GM12878 (cell line): ENCODE measurements around the gene HMOX2. TPM values are rescaled to one million over a fixed set of nuclear protein-coding genes. Genes with fewer than 3 reads are reported as not detected.
A peak's percentile ranks its signal among the peaks of the same experiment; 100 is the strongest.

ENCODE experiments used
- ATAC-seq: fragments of 200-7000 bp; cut with Tn5 transposase; 3 replicates; pipeline ENCODE4 v1.9.1; 2020; ENCODE audit warnings: mild to moderate bottlenecking, moderate library complexity
- BruUV-seq: library from RNA; stranded (reverse); fragments of 400-500 nt; replicated peaks from 2 replicates; lab custom pipeline; 2021; lab: Mats Ljungman, UMichigan
- CTCF ChIA-PET: fragments of 300-600 bp; sonication (Branson Sonifier 250); formaldehyde crosslinking; extraction: SDS; loops from one replicate; lab custom pipeline; 2021; ENCODE audit warnings: inconsistent platforms; lab: Yijun Ruan, JAX
- POLR2A ChIA-PET: fragments of 350-600 bp; formaldehyde crosslinking; extraction: SDS; loops from one replicate; lab custom pipeline; 2021; ENCODE audit warnings: inconsistent platforms; lab: Charles Lee
- RAD21 ChIA-PET: fragments of 300-600 bp; sonication (Branson Sonifier 250); formaldehyde crosslinking; loops from one replicate; lab custom pipeline; 2023; ENCODE audit warnings: antibody characterized with exemption; ENCODE audit not compliant: unreplicated experiment; lab: Charles Lee
- SMC1A ChIA-PET: fragments of 300-600 bp; sonication (Branson Sonifier 250); formaldehyde crosslinking; loops from one replicate; lab custom pipeline; 2023; ENCODE audit not compliant: unreplicated experiment, uncharacterized antibody; lab: Charles Lee
- DNase-seq: peaks from one replicate; pipeline ENCODE4 v3.0.0-alpha.2; 2011; ENCODE audit warnings: low read depth, low spot score
- FAIRE-seq: peaks from 3 replicates; lab custom pipeline; 2011; peaks lifted over from hg19 to GRCh38; lab: Jason Lieb, UNC
- H2AFZ ChIP-seq: 2 replicates; pipeline ENCODE4 v1.6.0; 2011; ENCODE audit warnings: low read depth, low read length, control low read depth; ENCODE audit not compliant: control insufficient read depth
- H3K27ac ChIP-seq: 2 replicates; pipeline ENCODE4 v1.5.1; 2011; ENCODE audit warnings: control low read depth; ENCODE audit not compliant: control insufficient read depth, insufficient read depth
- H3K27me3 ChIP-seq, 2 experiments: replicated peaks in 1 of 2; 2 replicates each; pipeline versions ENCODE4 v1.6.0 to v1.6.1; 2011; ENCODE audit warnings: low read length in 1 of 2; ENCODE audit not compliant: control insufficient read depth in 2 of 2, insufficient read depth in 2 of 2
- H3K36me3 ChIP-seq, 2 experiments: 2 replicates each; pipeline ENCODE4 v1.5.1; 2011; ENCODE audit warnings: low read length in 1 of 2; ENCODE audit not compliant: control insufficient read depth in 2 of 2, insufficient read depth in 2 of 2
- H3K4me1 ChIP-seq: 2 replicates; pipeline ENCODE4 v1.6.1; 2011; ENCODE audit warnings: mild to moderate bottlenecking, low read length, moderate library complexity, mixed read lengths; ENCODE audit not compliant: control insufficient read depth, insufficient read depth
- H3K4me2 ChIP-seq: 2 replicates; pipeline ENCODE4 v1.6.0; 2011; ENCODE audit warnings: control low read depth; ENCODE audit not compliant: control insufficient read depth, insufficient read depth
- H3K4me3 ChIP-seq: fragments of 200-600 bp; sonication (generic); 2 replicates; pipeline ENCODE4 v1.5.1; 2016
- H3K79me2 ChIP-seq: 2 replicates; pipeline ENCODE4 v1.6.0; 2011; ENCODE audit warnings: low read length; ENCODE audit not compliant: control insufficient read depth, insufficient read depth
- H3K9ac ChIP-seq: 2 replicates; pipeline ENCODE4 v1.8.0; 2011; ENCODE audit warnings: low read length, control low read depth, mixed read lengths; ENCODE audit not compliant: control insufficient read depth, insufficient read depth
- H3K9me3 ChIP-seq: replicated peaks from 3 replicates; pipeline ENCODE4 v1.5.1; 2011; ENCODE audit warnings: mild to moderate bottlenecking, low read length; ENCODE audit not compliant: control insufficient read depth, insufficient read depth
- H4K20me1 ChIP-seq: 2 replicates; pipeline ENCODE4 v1.6.0; 2011; ENCODE audit not compliant: control insufficient read depth, insufficient read depth
- ATF7 ChIP-seq: fragments of 450-650 bp; IDR thresholded peaks from 2 replicates; pipeline ENCODE4 v1.6.1; 2016; ENCODE audit warnings: low read depth, mild to moderate bottlenecking
- CREM ChIP-seq: IDR thresholded peaks from 2 replicates; pipeline ENCODE4 v1.6.1; 2014; ENCODE audit warnings: antibody characterized with exemption, low read depth
- DPF2 ChIP-seq: fragments of 450-650 bp; IDR thresholded peaks from 2 replicates; pipeline ENCODE4 v1.6.1; 2017; ENCODE audit warnings: mild to moderate bottlenecking
- EP300 ChIP-seq, 2 experiments: fragments of 150-350 bp in 1 of 2; IDR thresholded peaks; 2 replicates each; pipeline ENCODE4 v1.6.1; 2011 to 2012; ENCODE audit warnings: low read depth in 2 of 2, low read length in 2 of 2, borderline replicate concordance in 1 of 2, improper control_type of control experiment in 1 of 2, inconsistent platforms in 1 of 2; ENCODE audit not compliant: control insufficient read depth in 1 of 2
- ESRRA ChIP-seq: IDR thresholded peaks from 2 replicates; pipeline ENCODE4 v1.6.1; 2012; ENCODE audit warnings: mild to moderate bottlenecking, low read length, improper control_type of control experiment
- FOXK2 ChIP-seq: fragments of 450-650 bp; IDR thresholded peaks from 2 replicates; pipeline ENCODE4 v1.6.1; 2017; ENCODE audit warnings: mild to moderate bottlenecking, moderate library complexity
- IKZF1 ChIP-seq: fragments of 450-650 bp; conservative IDR thresholded peaks from 2 replicates; pipeline ENCODE4 v1.6.1; 2017; ENCODE audit warnings: antibody characterized with exemption, mild to moderate bottlenecking
- IKZF2 ChIP-seq, 2 experiments: fragments of 450-650 bp; IDR thresholded peaks; 2 replicates each; pipeline ENCODE4 v1.6.1; 2017; ENCODE audit warnings: mild to moderate bottlenecking in 2 of 2, moderate library complexity in 2 of 2
- MTA2 ChIP-seq: fragments of 450-650 bp; IDR thresholded peaks from 2 replicates; pipeline ENCODE4 v1.6.1; 2016; ENCODE audit warnings: low read depth, mild to moderate bottlenecking, moderate library complexity
- RAD21 ChIP-seq: IDR thresholded peaks from 2 replicates; pipeline ENCODE4 v1.6.1; 2011; ENCODE audit warnings: mild to moderate bottlenecking, low read depth, low read length, moderate library complexity; ENCODE audit not compliant: insufficient read depth
- RFX5 ChIP-seq: IDR thresholded peaks from 2 replicates; pipeline ENCODE4 v1.6.1; 2011; ENCODE audit warnings: low read depth, low read length, improper control_type of control experiment
- SPI1 ChIP-seq: IDR thresholded peaks from 2 replicates; pipeline ENCODE4 v1.6.1; 2011; ENCODE audit warnings: low read depth, mild to moderate bottlenecking, low read length, moderate library complexity, borderline replicate concordance; ENCODE audit not compliant: insufficient read depth
- TCF12 ChIP-seq: IDR thresholded peaks from 2 replicates; pipeline ENCODE4 v1.6.1; 2011; ENCODE audit warnings: low read depth, mild to moderate bottlenecking, low read length
- WRNIP1 ChIP-seq: IDR thresholded peaks from 2 replicates; pipeline ENCODE4 v1.6.1; 2011; ENCODE audit warnings: low read depth, low read length, improper control_type of control experiment, borderline replicate concordance
- WGBS: methylation state at CpG from one replicate; pipeline ENCODE4 v1.1.6; 2016; ENCODE audit warnings: low lambda C conversion rate; ENCODE audit not compliant: insufficient replicate concordance, insufficient coverage; ENCODE audit errors: missing lambda C conversion rate; 5-methylcytosine and 5-hydroxymethylcytosine counted together
- in situ Hi-C: fragments of 300-500 bp; cut with MboI; formaldehyde crosslinking; loops from 9 replicates; pipeline ENCODE4 v1.14.3; 2018; ENCODE audit warnings: mixed read lengths
- intact Hi-C: fragments of 100-400 bp; cut with micrococcal nuclease; formaldehyde crosslinking; loops from one replicate; pipeline ENCODE4 v1.14.2; 2022; ENCODE audit not compliant: unreplicated experiment
- polyA plus RNA-seq, 11 experiments: library from polyadenylated mRNA; depleted of rRNA in 4 of 11; unstranded in 6 of 11; stranded (reverse) in 5 of 11; fragments of >200 nt; fragmentation: Nextera tagmentation in 4 of 11; fragmentation: Illumina TruSeq in 1 of 11; extraction: Ambion mirVana in 4 of 11; extraction: Trizol in 1 of 11; gene quantifications; 1 replicate in 1 of 11; 2 replicates in 10 of 11; pipeline versions ENCODE4 v1.2.1 to v1.2.3, GENCODE V29; 2011 to 2016; ENCODE audit warnings: inconsistent platforms in 2 of 11, missing spikeins in 2 of 11, low read depth in 1 of 11
- total RNA-seq, 4 experiments: library from RNA; depleted of rRNA in 3 of 4; stranded (reverse); fragments of >200 nt in 3 of 4; fragmentation: Illumina TruSeq in 1 of 4; extraction: Trizol in 1 of 4; gene quantifications; 2 replicates each; pipeline versions ENCODE4 v1.2.1 to v1.2.3, GENCODE V29; 2013 to 2021
- TF ChIP-seq, protein P1 (sequence below): IDR thresholded peaks from 2 replicates; pipeline ENCODE4 v1.6.1; 2012; ENCODE audit warnings: improper control_type of control experiment, low read depth, low read length; ENCODE audit not compliant: insufficient replicate concordance
- TF ChIP-seq, protein P2 (sequence below): fragments of 450-650 bp; IDR thresholded peaks from 2 replicates; pipeline ENCODE4 v1.6.1; 2016; ENCODE audit warnings: mild to moderate bottlenecking

HMOX2 gene
- total and polyA plus RNA-seq, 10 of the 15 experiments (the other 5 are each of a cell fraction or from before 2014, with no cell fraction given), result 26.4 to 111 (median 57.8) TPM

DNA sequence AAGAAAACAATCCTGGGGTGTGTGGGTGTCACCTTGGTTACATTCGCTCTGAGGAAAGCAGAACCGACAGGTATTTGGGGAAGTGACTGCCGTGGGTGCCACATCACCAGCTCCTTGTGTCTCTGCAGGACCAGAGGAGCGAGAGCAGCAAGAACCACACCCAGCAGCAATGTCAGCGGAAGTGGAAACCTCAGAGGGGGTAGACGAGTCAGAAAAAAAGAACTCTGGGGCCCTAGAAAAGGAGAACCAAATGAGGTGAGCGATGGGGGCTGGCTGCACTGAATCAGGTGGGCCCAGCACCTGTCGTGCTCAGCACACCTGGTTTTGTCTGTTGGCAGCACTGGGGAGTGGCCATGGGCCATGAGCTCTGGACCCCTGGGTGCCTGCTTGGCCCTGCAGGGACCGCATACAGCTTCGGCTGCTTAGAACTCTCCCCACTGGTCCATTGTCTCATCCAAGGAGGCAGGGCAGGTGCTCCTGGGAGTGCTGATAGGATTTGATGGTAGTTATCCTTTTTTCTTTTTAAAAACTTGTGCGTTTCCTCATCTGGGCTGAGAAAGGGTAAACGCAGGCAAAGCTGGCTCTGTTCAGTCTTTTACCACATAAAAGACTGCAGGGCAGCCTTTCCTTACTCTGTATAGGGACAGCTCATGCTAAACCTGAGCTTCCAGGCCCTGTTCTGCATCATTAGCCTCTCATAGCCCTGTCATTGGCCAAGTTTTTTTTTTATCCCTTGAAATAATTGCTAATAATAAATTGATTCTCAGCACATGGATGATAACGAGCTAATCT is 29.4 kb downstream of the HMOX2 start:
- peak overlapping the region; percentile 82 for H3K4me2 ChIP-seq
- ATAC-seq, result peak; percentile 93
- peaks cover 17 to 22% of the 10 kb centered on the region in 2 experiments; a peak in 3 of 4 replicates for H3K36me3 ChIP-seq
- H3K27ac ChIP-seq, result peak overlapping the region; percentile 79
- no peaks in the 10 kb centered on the region for H3K9me3 ChIP-seq
- peaks cover 2% of the 10 kb centered on the region for H3K79me2 ChIP-seq
- H3K4me1 ChIP-seq, result peaks cover 20% of the 10 kb centered on the region
- CTCF ChIA-PET, result interaction anchor here (0.6 to 6.5 kb wide), 32 partner anchors 9 to 118 kb away, joined by 3 to 90 read pairs (median 4); partner anchors contain the start of genes CDIP1, HMOX2, MGRN1 and NMRAL1
- POLR2A ChIA-PET, result interaction anchor here (0.5 to 2.2 kb wide), 14 partner anchors 10 to 152 kb away, joined by 3 to 11 read pairs (median 6); partner anchors contain the start of genes HMOX2 and MGRN1
- H3K27me3 ChIP-seq, result no peaks in the 10 kb centered on the region
- peak; percentile 76 for FAIRE-seq
- SMC1A ChIA-PET, result interaction anchor here (0.8 to 4.0 kb wide), 17 partner anchors 9 to 144 kb away, joined by 3 to 41 read pairs (median 6); partner anchors contain the start of genes CDIP1, HMOX2 and MGRN1
- H4K20me1 ChIP-seq, result no peaks in the 10 kb centered on the region
- in situ Hi-C loops (no loop called here), intact Hi-C loops (loop anchor here (1.0 to 2.0 kb wide), 2 partner anchors 43 to 79 kb away; no protein-coding TSS in a partner anchor)
- RAD21 ChIA-PET, result interaction anchor here (0.6 to 4.1 kb wide), 16 partner anchors 9 to 230 kb away, joined by 3 to 26 read pairs (median 6); partner anchors contain the start of genes CORO7, HMOX2 and MGRN1
- WGBS, result 13% methylated on average over 13 of the region's 13 CpGs
- H3K9ac ChIP-seq, result peak overlapping the region; percentile 40; the same call in 1 of the 2 replicates
- DNase-seq, result peak; percentile 70
- BruUV-seq, result no TSS peak
- H3K4me3 ChIP-seq, result no peak overlapping the region
- peak overlapping the region; percentile 26; the same call in 1 of the 2 replicates for H2AFZ ChIP-seq
- TF ChIP-seq DPF2 (0 out of 2 replicates have a peak, but pooled peaks have one; percentile 54), CREM (0 out of 2 replicates have a peak, but pooled peaks have one; percentile 34), SPI1 (peak; percentile 92), FOXK2 (peak; percentile 64), IKZF1 (peak; percentile 32; the same call in 1 of the 2 replicates), EP300 (IDR thresholded peaks at IDR 0.05; ENCODE audit: borderline replicate concordance in 1 of 2, control insufficient read depth in 1 of 2, low read depth in 2 of 2, low read length in 2 of 2) (peak in 1 of 2 experiments; percentile 54; a peak in 1 of 4 replicates), WRNIP1 (no peak), ATF7 (peak; percentile 63), IKZF2 (IDR thresholded peaks at IDR 0.05) (peak; percentile 44 to 53; a peak in 2 of 4 replicates), RFX5 (no peak), ESRRA (peak; percentile 23; the same call in 1 of the 2 replicates), TCF12 (no peak), RAD21 (0 out of 2 replicates have a peak, but pooled peaks have one; percentile 7), MTA2 (no peak)
- TF ChIP-seq, protein P1, sequence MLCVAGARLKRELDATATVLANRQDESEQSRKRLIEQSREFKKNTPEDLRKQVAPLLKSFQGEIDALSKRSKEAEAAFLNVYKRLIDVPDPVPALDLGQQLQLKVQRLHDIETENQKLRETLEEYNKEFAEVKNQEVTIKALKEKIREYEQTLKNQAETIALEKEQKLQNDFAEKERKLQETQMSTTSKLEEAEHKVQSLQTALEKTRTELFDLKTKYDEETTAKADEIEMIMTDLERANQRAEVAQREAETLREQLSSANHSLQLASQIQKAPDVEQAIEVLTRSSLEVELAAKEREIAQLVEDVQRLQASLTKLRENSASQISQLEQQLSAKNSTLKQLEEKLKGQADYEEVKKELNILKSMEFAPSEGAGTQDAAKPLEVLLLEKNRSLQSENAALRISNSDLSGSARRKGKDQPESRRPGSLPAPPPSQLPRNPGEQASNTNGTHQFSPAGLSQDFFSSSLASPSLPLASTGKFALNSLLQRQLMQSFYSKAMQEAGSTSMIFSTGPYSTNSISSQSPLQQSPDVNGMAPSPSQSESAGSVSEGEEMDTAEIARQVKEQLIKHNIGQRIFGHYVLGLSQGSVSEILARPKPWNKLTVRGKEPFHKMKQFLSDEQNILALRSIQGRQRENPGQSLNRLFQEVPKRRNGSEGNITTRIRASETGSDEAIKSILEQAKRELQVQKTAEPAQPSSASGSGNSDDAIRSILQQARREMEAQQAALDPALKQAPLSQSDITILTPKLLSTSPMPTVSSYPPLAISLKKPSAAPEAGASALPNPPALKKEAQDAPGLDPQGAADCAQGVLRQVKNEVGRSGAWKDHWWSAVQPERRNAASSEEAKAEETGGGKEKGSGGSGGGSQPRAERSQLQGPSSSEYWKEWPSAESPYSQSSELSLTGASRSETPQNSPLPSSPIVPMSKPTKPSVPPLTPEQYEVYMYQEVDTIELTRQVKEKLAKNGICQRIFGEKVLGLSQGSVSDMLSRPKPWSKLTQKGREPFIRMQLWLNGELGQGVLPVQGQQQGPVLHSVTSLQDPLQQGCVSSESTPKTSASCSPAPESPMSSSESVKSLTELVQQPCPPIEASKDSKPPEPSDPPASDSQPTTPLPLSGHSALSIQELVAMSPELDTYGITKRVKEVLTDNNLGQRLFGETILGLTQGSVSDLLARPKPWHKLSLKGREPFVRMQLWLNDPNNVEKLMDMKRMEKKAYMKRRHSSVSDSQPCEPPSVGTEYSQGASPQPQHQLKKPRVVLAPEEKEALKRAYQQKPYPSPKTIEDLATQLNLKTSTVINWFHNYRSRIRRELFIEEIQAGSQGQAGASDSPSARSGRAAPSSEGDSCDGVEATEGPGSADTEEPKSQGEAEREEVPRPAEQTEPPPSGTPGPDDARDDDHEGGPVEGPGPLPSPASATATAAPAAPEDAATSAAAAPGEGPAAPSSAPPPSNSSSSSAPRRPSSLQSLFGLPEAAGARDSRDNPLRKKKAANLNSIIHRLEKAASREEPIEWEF, result no peak
- TF ChIP-seq, protein P2, sequence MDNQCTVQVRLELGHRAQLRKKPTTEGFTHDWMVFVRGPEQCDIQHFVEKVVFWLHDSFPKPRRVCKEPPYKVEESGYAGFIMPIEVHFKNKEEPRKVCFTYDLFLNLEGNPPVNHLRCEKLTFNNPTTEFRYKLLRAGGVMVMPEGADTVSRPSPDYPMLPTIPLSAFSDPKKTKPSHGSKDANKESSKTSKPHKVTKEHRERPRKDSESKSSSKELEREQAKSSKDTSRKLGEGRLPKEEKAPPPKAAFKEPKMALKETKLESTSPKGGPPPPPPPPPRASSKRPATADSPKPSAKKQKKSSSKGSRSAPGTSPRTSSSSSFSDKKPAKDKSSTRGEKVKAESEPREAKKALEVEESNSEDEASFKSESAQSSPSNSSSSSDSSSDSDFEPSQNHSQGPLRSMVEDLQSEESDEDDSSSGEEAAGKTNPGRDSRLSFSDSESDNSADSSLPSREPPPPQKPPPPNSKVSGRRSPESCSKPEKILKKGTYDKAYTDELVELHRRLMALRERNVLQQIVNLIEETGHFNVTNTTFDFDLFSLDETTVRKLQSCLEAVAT, result peak; percentile 41; the same call in 1 of the 2 replicates
